GM18858 (cell line): ENCODE results near the gene TYSND1.
"Not testable (repeated sequence)": the region's sequence is repeated elsewhere in the genome, so short reads cannot be mapped to it uniquely, and the experiment has no call there.

Source experiments
- ATAC-seq: cut with Tn5 transposase; IDR thresholded peaks from one replicate; pipeline ENCODE4 v1.9.1; 2021; ENCODE audit not compliant: unreplicated experiment

TYSND1 gene

GRCh38 chr10:70146489-70147258 lies at the start of gene TYSND1:
TYSND1 (minus strand) TSS chr10:70146700; CDS start chr10:70146586, 114 bp downstream.
- ATAC-seq: peak; percentile 78

- ATAC-seq: no peak
These were observed 46.9 kb upstream of the TYSND1 start for GRCh38 chr10:70193391-70193844.

- ATAC-seq: no peak
These were observed 45.9 kb upstream of the TYSND1 start for GRCh38 chr10:70192326-70192968.

- ATAC-seq: no peak
These were observed 45.4 kb upstream of the TYSND1 start for GRCh38 chr10:70191972-70192305.

- no peak for ATAC-seq
These were observed 44.9 kb upstream of the TYSND1 start for GRCh38 chr10:70191161-70191971.

GRCh38 chr10:70190581-70190980 lies 44.1 kb upstream of the TYSND1 start:
- no peak for ATAC-seq

GRCh38 chr10:70190102-70190501 lies 43.6 kb upstream of the TYSND1 start:
- no peak for ATAC-seq

GRCh38 chr10:70188768-70189167 lies 42.3 kb upstream of the TYSND1 start:
- ATAC-seq: no peak

GRCh38 chr10:70186571-70186970 lies 40.1 kb upstream of the TYSND1 start:
- ATAC-seq: no peak

- no peak for ATAC-seq
These were observed 39.6 kb upstream of the TYSND1 start for GRCh38 chr10:70186090-70186489.

GRCh38 chr10:70183304-70183703 lies 36.8 kb upstream of the TYSND1 start:
- ATAC-seq: no peak

- ATAC-seq: not testable (repeated sequence)
These were observed 32.7 kb upstream of the TYSND1 start for GRCh38 chr10:70179209-70179608.

- no peak for ATAC-seq
These were observed 31.7 kb upstream of the TYSND1 start for GRCh38 chr10:70178139-70178725.

GRCh38 chr10:70176441-70176840 lies 29.9 kb upstream of the TYSND1 start:
- no peak for ATAC-seq

GRCh38 chr10:70175516-70175915 lies 29.0 kb upstream of the TYSND1 start:
- no peak for ATAC-seq

- ATAC-seq: no peak
These were observed 27.7 kb upstream of the TYSND1 start for GRCh38 chr10:70174058-70174741.

GRCh38 chr10:70169649-70170364 lies 23.3 kb upstream of the TYSND1 start:
- ATAC-seq: no peak

GRCh38 chr10:70169011-70169410 lies 22.5 kb upstream of the TYSND1 start:
- no peak for ATAC-seq

GRCh38 chr10:70167246-70167645 lies 20.7 kb upstream of the TYSND1 start:
- no peak for ATAC-seq

- ATAC-seq: no peak
These were observed 19.9 kb upstream of the TYSND1 start for GRCh38 chr10:70166394-70166793.
